22Rv1 (cell line): Measurements from ENCODE around the gene PTPRA.

Source experiments
- CTCF ChIP-seq: fragments of 450-650 bp; IDR thresholded peaks from 2 replicates; pipeline ENCODE4 v1.5.1; 2017; ENCODE audit warnings: mild to moderate bottlenecking
- ZFX ChIP-seq: fragments of 450-650 bp; IDR thresholded peaks from 2 replicates; pipeline ENCODE4 v1.6.1; 2017; ENCODE audit warnings: antibody characterized with exemption, borderline replicate concordance

- no peak for TF ChIP-seq CTCF
- no peak for TF ChIP-seq ZFX
These were observed 5.2 kb downstream of the PTPRA start for GRCh38 chr20:2878515-2878914.
